GM13977 (cell line): Measurements from ENCODE around the gene PGBD4.
A peak's percentile ranks its signal among the peaks of the same experiment; 100 is the strongest.
"Not testable (repeated sequence)": the region's sequence is repeated elsewhere in the genome, so short reads cannot be mapped to it uniquely, and the experiment has no call there.

Source experiments
- DNase-seq: peaks from one replicate; pipeline ENCODE4 v3.0.0; 2012; ENCODE audit warnings: low spot score
- CTCF ChIP-seq: IDR thresholded peaks from 2 replicates; pipeline ENCODE4 v1.5.1; 2012; ENCODE audit warnings: mild to moderate bottlenecking, control low read depth; ENCODE audit not compliant: insufficient read depth; ENCODE audit errors: extremely low read depth, missing control alignments
- in situ Hi-C: fragments of 300-500 bp; cut with MboI; formaldehyde crosslinking; loops from one replicate; pipeline ENCODE4 v1.12.0; 2022; ENCODE audit warnings: low sequenced_read_pairs, low pct_unique_long_range_greater_than_20kb, mixed read lengths, inconsistent platforms; ENCODE audit not compliant: unreplicated experiment

Gene PGBD4

GRCh38 chr15:34109797-34110663 is 8.1 kb downstream of the PGBD4 start:
- DNase-seq = peak; percentile 30
- peak; percentile 69 for TF ChIP-seq CTCF
- in situ Hi-C loops = loop anchor here (25.0 kb wide), 1 partner anchor 102 kb away; the partner anchor contains the start of gene KATNBL1

GRCh38 chr15:34111488-34111887 is 9.6 kb downstream of the PGBD4 start:
- no peak for DNase-seq
- in situ Hi-C loops = loop anchor here (25.0 kb wide), 1 partner anchor 101 kb away; the partner anchor contains the start of gene KATNBL1
- TF ChIP-seq CTCF = no peak

DNA sequence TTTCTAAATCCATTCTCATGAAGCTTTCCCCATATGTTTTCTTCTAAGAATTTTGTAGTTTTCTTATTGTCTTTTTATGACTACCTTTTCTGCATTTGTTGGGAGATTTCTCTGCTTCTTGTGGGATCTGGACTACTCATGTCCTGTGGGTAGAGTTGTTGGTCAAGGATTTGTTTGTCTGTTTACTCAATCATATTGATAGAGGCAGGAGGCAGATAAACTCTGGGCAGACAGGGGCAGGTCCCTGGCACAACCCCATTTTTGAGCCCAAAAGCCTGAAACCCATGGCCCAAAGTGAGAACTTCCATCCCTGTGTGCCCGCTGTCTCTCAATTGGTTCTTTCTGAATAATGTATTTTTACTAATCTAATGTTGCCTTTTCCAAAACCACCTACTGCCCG is 12.3 kb downstream of the PGBD4 start:
- in situ Hi-C loops = loop anchor here (25.0 kb wide), 1 partner anchor 98 kb away; the partner anchor contains the start of gene KATNBL1
- no peak for TF ChIP-seq CTCF
- DNase-seq = no peak

- no peak for TF ChIP-seq CTCF
- in situ Hi-C loops = loop anchor here (25.0 kb wide), 1 partner anchor 98 kb away; the partner anchor contains the start of gene KATNBL1
- DNase-seq = no peak
These were observed 12.9 kb downstream of the PGBD4 start for GRCh38 chr15:34114739-34115138.

- no peak for DNase-seq
These were observed 14.7 kb downstream of the PGBD4 start for GRCh38 chr15:34116620-34117019.

GRCh38 chr15:34119291-34119690 is 17.4 kb downstream of the PGBD4 start:
- TF ChIP-seq CTCF = no peak
- in situ Hi-C loops = loop anchor here (25.0 kb wide), 1 partner anchor 93 kb away; the partner anchor contains the start of gene KATNBL1
- no peak for DNase-seq

More at GRCh38 chr15:34116620-34117019, 14.7 kb downstream of the PGBD4 start:
- in situ Hi-C loops = loop anchor here (25.0 kb wide), 1 partner anchor 96 kb away; the partner anchor contains the start of gene KATNBL1
- no peak for TF ChIP-seq CTCF

DNA sequence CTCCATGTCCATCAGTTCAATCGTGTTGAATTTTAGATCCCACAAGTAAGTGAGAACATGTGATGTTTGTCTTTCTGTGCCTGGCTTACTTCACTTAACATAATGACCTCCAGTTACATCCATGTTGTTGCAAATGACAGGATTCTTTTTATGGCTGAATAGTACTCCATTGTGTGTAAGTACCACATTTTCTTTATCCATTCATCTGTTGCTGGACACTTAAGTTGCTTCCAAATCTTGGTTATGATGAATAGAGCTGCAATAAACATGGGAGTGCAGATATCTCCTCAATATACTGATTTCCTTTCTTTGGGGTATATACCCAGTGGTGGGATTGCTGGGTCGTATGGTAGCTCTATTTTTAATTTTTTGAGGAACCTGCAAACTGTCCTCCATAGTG is 18.5 kb downstream of the PGBD4 start:
- in situ Hi-C loops = loop anchor here (25.0 kb wide), 1 partner anchor 92 kb away; the partner anchor contains the start of gene KATNBL1

GRCh38 chr15:34121786-34122185 is 19.9 kb downstream of the PGBD4 start:
- in situ Hi-C loops = loop anchor here (25.0 kb wide), 1 partner anchor 91 kb away; the partner anchor contains the start of gene KATNBL1
- DNase-seq = not testable (repeated sequence)

More for the DNA sequence above, 18.5 kb downstream of the PGBD4 start:
- not testable (repeated sequence) for DNase-seq
